ENCODE results near the gene DENND6A.
"Not testable (repeated sequence)": the region's sequence is repeated elsewhere in the genome, so short reads cannot be mapped to it uniquely, and the experiment has no call there.

The DENND6A gene

DNA sequence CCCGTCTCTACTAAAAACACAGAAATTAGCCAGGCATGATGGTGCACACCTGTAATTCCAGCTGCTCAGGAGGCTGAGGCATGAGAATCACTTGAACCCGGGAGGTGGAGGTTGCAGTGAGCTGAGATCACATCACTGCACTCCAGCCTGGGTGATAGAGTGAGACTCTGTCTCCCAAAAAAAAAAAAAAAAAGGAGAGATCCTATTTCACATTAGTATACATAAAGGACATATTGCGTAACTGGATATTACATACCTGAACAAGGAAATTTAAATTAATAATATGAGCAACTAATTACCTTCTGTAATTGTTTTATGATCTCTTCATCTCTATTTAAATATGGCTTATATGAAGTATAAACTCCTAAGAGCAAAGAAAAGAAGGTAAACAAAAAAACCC lies 58.6 kb downstream of the DENND6A start:
- not testable (repeated sequence) for DNase-seq

DNA sequence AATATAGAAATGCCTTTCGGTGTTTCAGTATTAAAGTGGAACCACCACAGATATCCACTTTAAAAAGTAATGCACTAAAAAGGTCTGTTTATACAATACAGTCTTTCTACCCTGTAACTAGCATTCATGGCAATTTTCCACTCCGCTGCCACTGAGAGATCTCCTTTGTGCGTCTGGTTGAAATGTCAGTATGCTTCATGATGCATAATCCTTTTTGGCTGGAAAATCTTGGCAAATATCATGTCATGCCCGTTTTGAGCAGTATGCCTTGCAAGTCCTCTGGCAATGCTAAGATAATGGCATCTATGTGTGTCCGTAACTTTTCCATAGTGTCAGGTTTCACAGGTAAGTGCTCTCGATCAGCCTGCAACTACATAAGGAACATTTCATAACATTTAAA lies 64.9 kb downstream of the DENND6A start:
- peak; percentile 16 to 29 for DNase-seq

DNA sequence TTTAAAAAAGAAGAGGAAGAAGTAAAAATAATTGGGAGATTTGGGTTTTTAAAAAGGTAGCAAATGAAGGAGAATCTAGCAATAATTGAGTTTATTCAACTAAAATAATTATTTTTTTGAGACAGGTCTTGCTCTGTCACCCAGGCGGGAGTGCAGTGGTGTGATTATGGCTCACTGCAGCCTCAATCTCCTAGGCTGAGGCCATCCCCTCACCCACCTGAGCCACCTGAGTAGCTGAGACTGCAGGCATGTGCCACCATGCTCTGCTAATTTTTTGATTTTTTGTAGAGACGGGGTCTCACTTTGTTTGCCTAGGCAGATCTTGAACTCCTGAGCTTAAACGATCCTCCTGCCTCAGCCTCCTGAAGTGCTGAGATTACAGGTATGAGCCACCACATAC lies 68.1 kb downstream of the DENND6A start:
- no peak for DNase-seq

DNA sequence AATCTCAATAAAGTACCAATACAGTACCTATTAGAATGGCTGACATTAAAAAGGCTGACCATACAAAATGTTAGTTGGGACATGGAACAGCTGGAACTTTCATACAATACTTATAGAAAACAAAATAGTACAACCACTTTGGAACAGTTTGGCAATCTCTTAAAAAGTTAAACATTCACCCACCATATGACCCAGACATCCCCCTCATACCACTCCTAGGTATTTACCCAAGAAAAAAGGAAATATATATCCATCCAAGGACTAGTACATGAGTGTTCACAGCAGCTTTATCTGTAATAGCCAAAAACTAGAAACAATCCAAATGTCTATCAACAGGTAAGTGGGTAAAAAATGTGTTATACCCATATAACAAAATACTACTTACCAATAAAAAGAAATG lies 70.5 kb downstream of the DENND6A start:
- no peak for DNase-seq

DNA sequence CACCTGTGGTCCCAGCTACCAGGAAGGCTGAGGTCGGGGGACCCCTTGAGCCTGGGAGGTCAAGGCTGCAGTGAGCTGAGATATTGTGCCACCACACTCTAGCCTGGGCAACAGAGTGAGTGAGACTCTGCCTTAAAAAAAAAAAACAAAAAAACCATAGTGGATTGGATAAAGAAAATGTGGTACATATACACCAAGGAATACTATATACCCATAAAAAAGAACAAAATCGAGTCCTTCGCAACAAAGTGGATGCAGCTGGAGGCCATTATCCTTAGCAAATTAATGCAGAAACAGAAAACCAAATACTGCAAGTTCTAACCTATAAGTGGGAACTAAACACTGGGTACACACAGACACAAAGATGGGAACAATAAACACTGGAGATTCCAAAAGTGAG lies 75.1 kb downstream of the DENND6A start:
- DNase-seq = no peak

DNA sequence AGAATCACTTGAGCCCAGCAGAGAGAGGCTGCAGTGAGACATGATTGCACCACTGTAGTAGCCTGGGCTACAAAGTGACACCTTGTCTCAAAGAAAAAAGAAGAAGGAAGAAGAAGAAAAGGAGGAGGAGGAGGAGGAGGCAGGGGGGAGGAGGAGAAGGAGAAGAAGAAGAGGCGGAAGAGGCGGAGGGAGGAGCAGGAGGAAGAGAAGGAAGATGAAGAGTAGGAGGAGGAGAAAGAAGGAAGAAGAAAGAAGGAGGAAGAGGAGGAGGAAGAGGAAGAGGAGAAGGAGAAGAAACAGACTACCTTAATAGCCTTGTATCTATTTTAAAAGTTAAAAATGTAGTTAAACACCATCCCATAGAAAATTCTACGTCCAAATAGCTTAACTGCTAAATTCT lies 76.6 kb downstream of the DENND6A start:
- no peak for DNase-seq

DNA sequence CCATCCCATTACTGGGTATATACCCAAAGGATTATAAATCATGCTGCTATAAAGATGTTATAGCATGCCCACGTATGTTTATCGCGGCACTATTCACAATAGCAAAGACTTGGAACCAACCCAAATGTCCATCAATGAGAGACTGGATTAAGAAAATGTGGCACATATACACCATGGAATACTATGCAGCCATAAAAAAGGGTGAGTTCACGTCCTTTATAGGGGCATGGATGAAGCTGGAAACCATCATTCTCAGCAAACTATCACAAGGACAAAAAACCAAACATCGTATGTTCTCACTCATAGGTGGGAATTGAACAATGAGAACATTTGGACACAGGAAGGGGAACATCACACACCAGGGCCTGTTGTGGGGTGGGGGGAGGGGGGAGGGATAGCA lies 81.0 kb downstream of the DENND6A start:
- DNase-seq = not testable (repeated sequence)

DNA sequence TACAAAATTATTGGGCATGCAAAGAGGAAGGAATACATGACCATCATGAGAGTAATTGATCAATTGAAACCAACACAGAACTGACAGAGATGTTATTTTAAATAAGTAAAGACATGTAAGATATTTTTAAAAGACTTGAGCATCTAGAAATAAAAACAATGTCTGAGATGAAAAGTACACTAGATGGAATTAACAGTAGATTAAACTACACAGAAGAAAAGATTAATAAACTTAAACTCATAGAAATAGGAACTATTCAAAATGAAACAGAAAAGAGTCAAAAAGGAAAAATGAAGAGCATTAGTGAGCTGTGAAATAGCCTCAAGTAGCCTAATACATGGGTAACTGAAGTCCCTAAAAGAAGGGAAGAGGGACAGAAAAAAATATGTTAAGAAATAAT lies 87.2 kb downstream of the DENND6A start:
- DNase-seq = no peak

DNA sequence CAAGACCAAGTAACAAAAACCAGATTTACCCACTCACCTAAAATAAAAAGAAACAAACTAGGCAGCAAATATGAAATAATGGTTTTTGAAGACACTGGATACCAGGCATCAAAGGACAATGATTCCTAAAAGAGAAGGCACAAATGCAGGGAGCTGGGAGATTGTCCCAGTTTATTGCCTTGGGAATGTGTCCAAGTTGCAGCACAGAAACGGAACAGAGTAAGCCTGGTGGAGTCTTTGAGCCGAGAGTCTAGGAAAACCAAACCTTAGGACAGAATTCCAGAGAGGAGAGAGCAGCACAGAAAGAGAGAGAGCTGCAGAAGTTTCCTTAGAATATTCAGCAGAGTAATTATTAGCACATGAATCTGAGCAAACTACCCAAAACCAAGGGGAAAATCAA lies 87.9 kb downstream of the DENND6A start:
- DNase-seq = no peak

DNA sequence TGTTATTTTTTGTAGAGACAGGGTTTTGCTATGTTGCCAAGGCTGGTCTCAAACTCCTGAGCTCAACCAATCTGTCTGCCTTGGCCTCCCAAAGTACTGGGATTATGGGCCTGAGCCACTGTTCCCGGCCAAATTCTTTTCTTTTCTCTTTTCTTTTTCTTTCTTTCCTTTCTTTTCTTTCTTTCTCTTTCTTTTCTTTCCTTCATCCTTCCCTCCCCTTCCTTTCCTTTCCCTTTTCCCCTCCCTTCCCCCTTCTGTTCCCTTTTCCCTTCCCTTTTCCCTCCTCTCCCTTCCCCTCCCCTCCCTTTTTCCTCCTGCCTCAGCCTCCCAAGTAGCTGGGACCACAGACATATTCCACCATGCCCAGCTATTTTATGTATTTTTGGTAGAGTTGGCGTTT lies 92.7 kb downstream of the DENND6A start:
- no peak for DNase-seq

DNA sequence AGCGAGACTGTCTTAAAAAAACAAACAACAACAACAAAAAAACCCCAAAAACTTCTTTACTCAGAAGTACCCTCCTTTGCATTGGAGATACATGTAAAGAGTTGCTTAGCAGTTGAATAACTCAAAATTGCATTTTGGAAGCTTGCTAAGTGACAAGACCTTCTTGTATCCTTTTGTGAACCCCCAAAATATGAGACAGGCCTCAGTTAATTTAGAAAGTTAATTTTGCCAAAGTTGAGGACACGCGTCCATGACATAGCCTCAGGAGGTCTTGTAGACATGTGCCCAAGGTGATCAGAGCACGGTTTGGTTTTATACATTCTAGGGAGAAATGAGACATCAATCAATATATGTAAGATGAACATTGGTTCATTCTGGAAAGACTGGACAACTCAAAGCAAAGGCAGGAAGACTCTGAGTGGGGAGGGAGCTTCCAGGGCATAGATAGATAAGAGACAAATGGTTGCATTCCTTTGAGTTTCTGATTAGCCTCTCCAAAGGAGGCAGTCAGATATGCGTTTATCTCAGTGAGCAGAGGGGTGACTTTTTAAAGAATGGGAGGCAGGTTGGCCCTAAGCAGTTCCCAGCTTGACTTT lies 94.0 kb downstream of the DENND6A start:
- DNase-seq = no peak

DNA sequence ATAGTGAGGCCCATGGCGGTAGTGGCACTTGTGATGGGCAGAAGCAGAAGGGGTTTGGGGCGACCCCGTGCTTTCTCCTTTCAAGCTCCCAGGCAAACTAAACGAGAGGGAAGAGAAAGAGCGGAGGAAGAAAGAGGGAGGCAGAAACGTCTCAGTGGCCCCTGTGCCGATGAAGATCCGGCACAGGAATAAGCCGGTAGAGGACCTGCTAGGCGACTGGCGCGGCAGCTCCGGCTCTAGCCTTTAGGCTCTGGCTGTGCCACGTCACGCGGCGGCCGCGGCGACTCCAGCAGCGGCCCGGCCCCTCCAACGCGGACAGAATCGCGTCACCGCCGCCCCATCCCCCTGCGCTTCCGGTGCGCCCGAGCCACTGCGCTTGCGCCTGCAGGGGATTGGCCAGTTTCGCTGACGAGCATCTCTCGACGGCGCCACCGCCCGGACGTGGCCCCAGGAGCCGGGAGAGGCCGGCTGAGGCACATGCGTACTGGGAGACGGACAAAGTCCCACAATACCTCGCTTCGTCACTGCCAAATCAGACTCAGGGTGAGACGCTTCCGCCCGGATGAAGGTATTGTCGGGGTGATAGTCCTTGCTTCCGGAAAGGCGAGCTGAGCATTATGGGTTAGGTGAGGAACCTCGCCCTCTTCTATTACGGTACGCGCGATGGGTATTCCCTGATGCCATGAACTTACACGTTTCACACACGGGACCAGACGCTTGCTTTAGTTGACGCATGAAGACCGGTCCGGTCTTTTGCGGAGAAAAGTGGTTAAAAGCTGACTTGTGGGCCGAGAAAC lies 95.6 kb downstream of the DENND6A start, which contains the start of gene ARF4:
Gene ARF4 (minus strand): TSS at position 218 of the 797 bp plus-strand sequence. CDS start 204 bp downstream, at position 14.
- peak; percentile 98 to 99 for DNase-seq

DNA sequence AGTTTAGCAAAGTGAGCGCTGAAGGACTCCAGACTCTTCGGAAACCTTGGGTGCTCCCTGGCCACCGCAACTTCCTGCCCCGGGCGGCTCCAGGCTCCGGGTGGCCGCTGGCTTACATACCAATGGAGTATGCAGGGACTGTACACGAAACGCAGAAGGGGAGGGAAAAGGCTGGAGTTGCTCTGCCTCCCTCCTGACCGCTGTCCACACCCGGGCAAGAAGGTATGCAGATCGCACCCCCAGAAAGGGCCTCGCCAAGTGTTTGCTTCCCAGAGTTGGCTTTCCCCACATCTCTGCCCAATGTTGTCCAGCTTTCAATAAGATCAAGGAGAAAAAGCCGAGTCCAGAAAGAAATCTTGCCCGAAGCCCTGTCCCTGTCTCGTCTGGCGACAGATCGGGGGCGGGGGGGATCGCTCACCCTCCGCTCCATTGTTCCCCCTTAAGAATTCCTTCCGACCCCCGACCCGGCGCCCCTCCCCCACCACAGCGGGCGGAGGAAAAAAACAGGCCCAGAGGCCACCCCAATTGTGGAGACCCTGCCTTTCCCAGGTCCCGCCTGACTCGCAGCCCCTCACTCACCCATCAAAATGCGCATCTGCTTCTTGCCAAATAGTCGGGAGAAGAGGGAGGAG lies 96.3 kb downstream of the DENND6A start:
- DNase-seq = peak; percentile 33 to 56

DNA sequence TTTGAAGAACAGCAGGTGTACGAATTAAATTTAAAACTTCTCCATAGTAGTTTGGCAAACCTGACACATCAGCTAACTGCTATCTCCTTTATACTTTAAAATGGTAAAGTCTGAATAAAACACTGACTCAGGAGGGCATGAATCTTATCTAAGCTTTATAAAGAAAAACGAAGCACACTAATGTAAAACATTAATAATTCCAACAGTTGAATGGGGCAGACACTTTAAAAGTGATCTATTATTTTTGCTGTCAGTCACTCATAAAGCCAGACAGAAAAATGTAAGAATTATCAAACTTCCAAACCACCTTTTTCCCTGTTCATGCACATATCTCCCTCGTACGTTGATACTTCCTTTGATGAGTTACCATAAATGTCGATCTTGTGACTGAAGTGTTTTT lies 98.3 kb downstream of the DENND6A start:
- DNase-seq = no peak

DNA sequence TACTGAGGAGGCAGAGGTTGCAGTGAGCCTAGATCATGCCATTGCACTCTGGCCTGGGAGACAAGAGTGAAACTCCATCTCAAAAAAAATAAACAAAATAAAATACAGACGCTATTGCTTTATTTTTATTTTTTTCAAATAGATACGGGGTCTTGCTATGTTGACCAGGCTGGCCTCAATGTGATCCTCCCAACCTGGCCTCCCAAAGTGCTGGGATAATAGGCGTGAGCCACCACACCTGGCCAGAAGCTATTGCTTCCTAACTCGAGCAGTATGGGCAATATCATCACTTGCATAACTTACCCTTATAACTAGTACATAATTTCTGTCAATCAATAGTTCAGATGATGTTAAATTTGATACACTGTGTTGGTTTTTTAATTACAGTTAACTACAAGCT lies 98.7 kb downstream of the DENND6A start:
- DNase-seq = no peak

DNA sequence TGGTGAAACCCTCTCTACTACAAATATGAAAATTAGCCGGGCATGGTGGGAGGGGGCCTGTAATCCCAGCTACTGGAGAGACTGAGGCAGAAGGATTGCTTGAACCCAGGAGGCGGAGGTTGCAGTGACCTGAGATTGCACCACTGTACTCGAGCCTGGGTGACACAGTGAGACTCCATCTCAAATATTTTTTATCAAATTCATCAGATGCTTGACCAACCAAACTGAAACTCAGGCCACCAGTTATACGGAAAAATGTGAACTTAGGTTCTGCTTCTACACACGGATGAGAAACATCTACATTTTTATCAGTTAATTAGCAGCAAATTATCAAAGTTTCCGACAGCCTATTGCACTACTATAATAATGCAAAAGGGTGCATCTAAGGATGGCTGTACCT lies 100.6 kb downstream of the DENND6A start:
- no peak for DNase-seq

DNA sequence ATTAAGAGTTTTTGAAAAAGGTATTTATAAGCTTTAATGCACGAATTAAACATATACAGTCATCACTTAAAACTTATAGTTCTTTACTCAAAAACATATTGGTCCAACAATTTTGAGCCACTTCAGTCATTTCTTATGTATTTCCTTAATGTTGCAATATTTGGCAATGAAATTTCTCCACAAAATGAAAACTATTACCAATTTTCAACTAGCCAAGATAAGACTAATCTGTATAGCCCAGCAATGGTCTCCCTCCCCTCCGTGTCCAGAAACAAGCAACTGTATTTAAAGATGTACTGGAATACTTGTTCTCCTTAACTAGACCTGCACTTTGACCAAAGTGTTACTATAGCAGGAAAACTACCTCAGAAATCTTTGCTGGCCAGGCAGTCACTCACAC lies 105.0 kb downstream of the DENND6A start:
- no peak for DNase-seq

DNA sequence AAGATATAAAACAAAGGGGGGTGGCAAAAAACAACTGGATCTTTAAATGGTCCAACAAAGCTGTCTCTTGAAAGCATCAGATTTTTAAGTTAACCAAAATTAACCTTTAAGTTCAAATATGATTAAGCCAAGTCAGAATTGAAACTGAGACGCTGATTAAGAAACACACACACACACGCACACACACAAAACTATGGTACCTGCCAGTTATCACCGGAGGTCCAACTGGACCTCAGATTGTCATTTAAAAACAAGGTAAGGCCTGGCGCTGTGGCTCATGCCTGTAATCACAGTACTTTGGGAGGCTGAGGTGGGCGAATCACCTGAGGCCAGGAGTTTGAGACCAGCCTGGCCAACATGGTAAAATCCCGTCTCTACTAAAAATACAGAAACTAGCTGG lies 106.1 kb downstream of the DENND6A start:
- no peak for DNase-seq

DNA sequence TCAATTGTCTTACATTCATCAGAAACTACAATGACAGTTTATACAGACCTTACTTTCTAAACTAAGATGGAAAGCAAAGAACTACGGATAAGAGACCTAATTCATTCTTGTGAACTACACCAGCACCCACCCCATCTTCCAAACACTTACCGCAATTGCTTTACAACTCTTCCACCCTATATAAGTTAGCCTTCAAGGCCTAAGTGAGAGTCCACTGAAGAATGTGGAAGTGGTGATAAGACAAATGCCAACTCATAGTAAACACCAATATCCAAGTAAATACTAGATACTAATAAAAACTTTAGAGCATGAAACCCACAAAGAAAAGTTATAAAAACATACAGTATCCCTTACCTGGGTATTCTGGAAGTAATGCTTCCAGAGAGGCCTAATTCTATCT lies 109.3 kb downstream of the DENND6A start:
- no peak for DNase-seq

DNA sequence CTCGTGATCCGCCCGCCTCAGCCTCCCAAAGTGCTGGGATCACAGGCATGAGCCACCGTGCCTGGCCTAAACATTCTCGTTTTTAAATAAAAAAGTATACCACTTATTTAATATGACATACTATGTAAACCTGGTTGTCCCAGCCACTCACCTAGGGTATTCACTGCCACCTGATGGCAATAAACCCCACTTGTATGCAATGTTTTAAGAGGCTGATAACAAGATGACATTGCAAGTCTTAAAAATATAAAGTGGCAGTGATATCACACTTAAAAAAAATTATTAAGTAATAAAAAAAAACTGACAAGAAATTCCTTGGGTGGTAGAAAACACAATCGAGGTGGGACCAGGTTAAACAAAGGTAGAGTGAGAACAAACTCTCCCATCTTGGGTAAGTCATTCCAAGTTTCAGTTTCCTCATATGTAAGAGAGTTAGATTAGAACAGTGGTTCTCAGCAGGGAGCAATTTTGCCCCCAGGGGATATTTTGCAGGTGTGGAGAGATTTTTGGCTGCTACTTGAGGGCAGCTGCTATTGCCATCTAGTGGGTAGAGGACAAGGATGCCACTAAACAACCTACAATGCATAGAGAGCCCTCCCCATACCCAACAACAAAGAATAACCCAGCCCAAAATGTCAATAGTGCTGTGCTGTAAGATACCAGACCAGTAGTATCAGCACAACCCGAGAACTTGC lies 110.3 kb downstream of the DENND6A start:
- no peak for DNase-seq

DNA sequence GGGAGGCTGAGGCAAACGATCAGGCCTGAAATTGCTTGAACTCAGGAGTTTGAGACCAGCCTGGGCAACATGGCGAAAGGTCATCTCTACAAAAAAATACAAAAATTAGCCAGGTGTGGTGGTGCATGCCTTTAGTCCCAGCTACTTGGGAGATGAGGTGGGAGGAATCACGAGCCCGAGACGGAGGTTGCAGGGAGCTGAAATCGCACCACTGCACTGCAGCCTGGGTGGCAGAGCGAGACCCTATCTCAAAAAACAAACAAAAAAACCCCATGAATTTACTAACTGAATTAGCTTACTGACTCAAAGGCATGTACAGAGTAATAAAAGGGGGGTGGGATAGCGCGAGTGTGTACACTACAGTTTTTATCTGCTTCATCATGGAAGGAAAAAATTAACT lies 115.1 kb downstream of the DENND6A start:
- DNase-seq = no peak

DNA sequence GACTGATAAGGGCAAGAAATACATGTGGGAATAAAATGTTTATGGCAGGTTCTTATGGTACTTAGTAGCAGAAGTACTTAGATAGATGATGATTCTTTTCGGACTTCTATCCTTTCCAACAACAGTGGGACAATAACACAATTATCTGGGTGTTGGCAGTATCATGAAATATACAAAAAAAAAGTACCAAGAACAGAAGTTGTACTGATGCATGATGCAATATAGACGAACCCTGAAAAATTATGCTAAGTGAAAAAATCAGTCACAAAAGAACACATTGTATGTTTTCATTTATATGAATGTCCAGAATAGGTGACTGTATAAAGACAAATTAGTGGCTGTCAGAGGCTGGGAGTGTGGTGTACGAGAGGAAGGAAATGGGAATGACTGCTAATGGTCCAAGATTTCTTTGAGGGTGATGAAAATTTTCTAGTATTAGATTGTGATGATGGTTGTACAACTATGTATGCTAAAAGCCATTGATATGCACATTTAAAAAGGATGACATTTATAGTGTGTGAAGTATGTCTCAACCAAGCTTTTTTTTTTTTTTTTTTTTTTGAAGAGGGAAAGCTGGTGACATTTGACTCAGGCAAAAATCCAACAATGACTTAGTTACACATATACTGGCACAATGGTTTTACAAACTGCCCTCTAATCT lies 116.8 kb downstream of the DENND6A start:
- DNase-seq = peak in 1 of 2 donors; percentile 21
